Mesendoderm (in vitro differentiated cells): ENCODE results near the gene TAF11L6. TPM values are rescaled to one million over a fixed set of nuclear protein-coding genes. Genes with fewer than 3 reads are reported as not detected.
"Not testable (repeated sequence)": the region's sequence is repeated elsewhere in the genome, so short reads cannot be mapped to it uniquely, and the experiment has no call there.

ENCODE experiments used
- DNase-seq: peaks from one replicate; pipeline ENCODE4 v3.0.0; 2013
- H2AK5ac ChIP-seq: 2 replicates; pipeline ENCODE4 v1.6.1; 2013; ENCODE audit warnings: low read length, inconsistent platforms
- H2BK120ac ChIP-seq: 2 replicates; pipeline ENCODE4 v1.6.1; 2013; ENCODE audit warnings: low read depth, mild to moderate bottlenecking, low read length, moderate library complexity, mixed read lengths
- H2BK15ac ChIP-seq: replicated peaks from 2 replicates; pipeline ENCODE4 v1.6.1; 2013; ENCODE audit warnings: low read depth, mild to moderate bottlenecking, moderate library complexity
- H2BK5ac ChIP-seq: 2 replicates; pipeline ENCODE4 v1.6.1; 2013; ENCODE audit warnings: low read length, inconsistent platforms
- H3K18ac ChIP-seq: 2 replicates; pipeline ENCODE4 v1.6.1; 2013; ENCODE audit warnings: mild to moderate bottlenecking, low read length, mixed read lengths
- H3K23ac ChIP-seq: one replicate; pipeline ENCODE4 v1.6.1; 2013; ENCODE audit warnings: low read length
- H3K27ac ChIP-seq: 2 replicates; pipeline ENCODE4 v1.5.1; 2013; ENCODE audit warnings: low read depth, mild to moderate bottlenecking, inconsistent platforms, low read length, moderate library complexity
- H3K27me3 ChIP-seq: 2 replicates; pipeline ENCODE4 v1.6.1; 2013; ENCODE audit warnings: low read length, control low read depth, mild to moderate bottlenecking, inconsistent platforms; ENCODE audit not compliant: insufficient read depth, poor library complexity
- H3K36me3 ChIP-seq: 2 replicates; pipeline ENCODE4 v1.6.1; 2013; ENCODE audit warnings: low read length, inconsistent platforms; ENCODE audit not compliant: control insufficient read depth, insufficient read depth
- H3K4ac ChIP-seq: one replicate; pipeline ENCODE4 v1.6.1; 2013; ENCODE audit warnings: low read depth, mild to moderate bottlenecking, low read length, moderate library complexity
- H3K4me1 ChIP-seq: 2 replicates; pipeline ENCODE4 v1.6.1; 2013; ENCODE audit warnings: low read depth, low read length, inconsistent platforms; ENCODE audit not compliant: control insufficient read depth
- H3K4me2 ChIP-seq: 2 replicates; pipeline ENCODE4 v1.6.1; 2013; ENCODE audit warnings: low read length
- H3K4me3 ChIP-seq: 2 replicates; pipeline ENCODE4 v1.5.1; 2013; ENCODE audit warnings: mild to moderate bottlenecking, low read length
- H3K56ac ChIP-seq: one replicate; pipeline ENCODE4 v1.6.1; 2013; ENCODE audit warnings: low read length
- H3K79me1 ChIP-seq: 2 replicates; pipeline ENCODE4 v1.6.1; 2013; ENCODE audit warnings: low read length, inconsistent platforms
- H3K79me2 ChIP-seq: 2 replicates; pipeline ENCODE4 v1.6.1; 2013; ENCODE audit warnings: mild to moderate bottlenecking, low read length; ENCODE audit not compliant: control insufficient read depth, insufficient read depth
- H3K9ac ChIP-seq: 2 replicates; pipeline ENCODE4 v1.6.1; 2013; ENCODE audit warnings: low read length, inconsistent platforms
- H4K5ac ChIP-seq: one replicate; pipeline ENCODE4 v1.6.1; 2013; ENCODE audit warnings: low read length
- H4K8ac ChIP-seq: one replicate; pipeline ENCODE4 v1.6.1; 2013; ENCODE audit warnings: low read depth, mild to moderate bottlenecking, control low read depth, low read length, moderate library complexity
- WGBS: extraction: QIAGEN DNeasy Blood & Tissue Kit; methylation state at CpG from one replicate; pipeline ENCODE4 v1.1.7; 2013; ENCODE audit warnings: low lambda C conversion rate, missing lambda C conversion rate; ENCODE audit not compliant: insufficient coverage; ENCODE audit errors: extremely low coverage; 5-methylcytosine and 5-hydroxymethylcytosine counted together
- polyA plus RNA-seq, 2 experiments: library from polyadenylated mRNA; stranded (reverse); fragments of 200-250 nt; gene quantifications; one replicate each; pipeline ENCODE4 v1.2.3, GENCODE V29; 2013

The TAF11L6 gene
- not detected for polyA plus RNA-seq (2013, experiment 1 of 2)
- polyA plus RNA-seq (2013, experiment 2 of 2), result not detected

- not testable (repeated sequence) for H3K79me2 ChIP-seq, H2BK5ac ChIP-seq, H3K9ac ChIP-seq, DNase-seq, H3K27ac ChIP-seq, H4K5ac ChIP-seq, H4K8ac ChIP-seq, H3K4me3 ChIP-seq, H3K79me1 ChIP-seq, H3K4me2 ChIP-seq, H2BK15ac ChIP-seq, H3K23ac ChIP-seq, H2BK120ac ChIP-seq, H3K56ac ChIP-seq, H3K36me3 ChIP-seq, H2AK5ac ChIP-seq, H3K4ac ChIP-seq, H3K27me3 ChIP-seq, H3K18ac ChIP-seq, H3K4me1 ChIP-seq
- no CpG with 5 or more reads among the region's 15 CpGs for WGBS
These were observed at the start of gene TAF11L6 for GRCh38 chr5:17528369-17528768. Gene TAF11L6, plus strand, starts transcription at chr5:17528669.

GRCh38 chr5:17481378-17481777 is 47.1 kb upstream of the TAF11L6 start:
- H2BK5ac ChIP-seq, result no peak overlapping the region
- no peak overlapping the region for H3K9ac ChIP-seq
- no peaks in the 10 kb centered on the region for H3K27me3 ChIP-seq
- DNase-seq, result no peak
- H4K5ac ChIP-seq, result no peak overlapping the region
- H3K4me3 ChIP-seq, result no peak overlapping the region
- no peak overlapping the region for H2BK15ac ChIP-seq
- no peak overlapping the region for H4K8ac ChIP-seq
- no peak overlapping the region for H3K56ac ChIP-seq
- WGBS, result no CpG with 5 or more reads among the region's 4 CpGs
- no peaks in the 10 kb centered on the region for H3K36me3 ChIP-seq
- no peaks in the 10 kb centered on the region for H3K4me1 ChIP-seq
- no peaks in the 10 kb centered on the region for H3K79me2 ChIP-seq
- H3K4me2 ChIP-seq, result no peak overlapping the region
- H3K4ac ChIP-seq, result no peak overlapping the region
- no peak overlapping the region for H2BK120ac ChIP-seq
- H3K23ac ChIP-seq, result no peak overlapping the region
- H3K18ac ChIP-seq, result no peak overlapping the region
- H3K79me1 ChIP-seq, result no peaks in the 10 kb centered on the region
- H2AK5ac ChIP-seq, result no peak overlapping the region
- no peak overlapping the region for H3K27ac ChIP-seq

- Histone ChIP-seq H3K27ac (no peak overlapping the region), H3K4me2 (no peak overlapping the region), H3K79me1 (no peaks in the 10 kb centered on the region)
These were observed 45.7 kb upstream of the TAF11L6 start for GRCh38 chr5:17482790-17483189.

GRCh38 chr5:17486464-17487173 is 41.9 kb upstream of the TAF11L6 start:
- not testable (repeated sequence) for H3K4ac ChIP-seq, DNase-seq, H2BK120ac ChIP-seq, H3K23ac ChIP-seq, H3K9ac ChIP-seq, H3K4me1 ChIP-seq, H3K27ac ChIP-seq, H3K36me3 ChIP-seq, H3K4me3 ChIP-seq, H2AK5ac ChIP-seq, H2BK15ac ChIP-seq, H4K8ac ChIP-seq, H4K5ac ChIP-seq, H3K4me2 ChIP-seq, H3K79me1 ChIP-seq, H2BK5ac ChIP-seq, H3K79me2 ChIP-seq, H3K56ac ChIP-seq, H3K27me3 ChIP-seq, H3K18ac ChIP-seq
- WGBS, result no CpG with 5 or more reads among the region's 10 CpGs

More at GRCh38 chr5:17482790-17483189, 45.7 kb upstream of the TAF11L6 start:
- Histone ChIP-seq H4K8ac (no peak overlapping the region), H2AK5ac (no peak overlapping the region), H3K4ac (no peak overlapping the region), H3K56ac (no peak overlapping the region), H3K4me1 (no peaks in the 10 kb centered on the region), H3K4me3 (no peak overlapping the region), H3K79me2 (no peaks in the 10 kb centered on the region), H3K18ac (no peak overlapping the region), H3K27me3 (no peaks in the 10 kb centered on the region), H3K9ac (no peak overlapping the region), H4K5ac (no peak overlapping the region), H3K23ac (no peak overlapping the region), H2BK120ac (no peak overlapping the region), H2BK5ac (no peak overlapping the region), H2BK15ac (no peak overlapping the region), H3K36me3 (no peaks in the 10 kb centered on the region)
- WGBS, result no CpG with 5 or more reads among the region's 2 CpGs
- no peak for DNase-seq

GRCh38 chr5:17487174-17487512 is 41.3 kb upstream of the TAF11L6 start:
- Histone ChIP-seq H3K27me3 (no peaks in the 10 kb centered on the region), H2AK5ac (no peak overlapping the region), H3K36me3 (no peaks in the 10 kb centered on the region), H3K56ac (no peak overlapping the region), H3K4me1 (no peaks in the 10 kb centered on the region), H3K4me3 (no peak overlapping the region), H3K79me2 (no peaks in the 10 kb centered on the region), H4K5ac (no peak overlapping the region), H3K79me1 (no peaks in the 10 kb centered on the region), H2BK15ac (no peak overlapping the region), H3K23ac (no peak overlapping the region), H3K4ac (no peak overlapping the region), H2BK120ac (no peak overlapping the region), H3K9ac (no peak overlapping the region), H3K4me2 (no peak overlapping the region), H4K8ac (no peak overlapping the region), H2BK5ac (no peak overlapping the region), H3K27ac (no peak overlapping the region), H3K18ac (no peak overlapping the region)
- WGBS, result no CpG with 5 or more reads among the region's 1 CpG
- DNase-seq, result no peak

GRCh38 chr5:17491257-17491656 is 37.2 kb upstream of the TAF11L6 start:
- H3K4me3 ChIP-seq, H3K27me3 ChIP-seq, H2AK5ac ChIP-seq, H3K18ac ChIP-seq, H3K79me2 ChIP-seq, H4K8ac ChIP-seq, H2BK120ac ChIP-seq, H3K36me3 ChIP-seq, DNase-seq, H4K5ac ChIP-seq, H3K27ac ChIP-seq, H3K9ac ChIP-seq, H2BK5ac ChIP-seq, H2BK15ac ChIP-seq, H3K56ac ChIP-seq, H3K79me1 ChIP-seq, H3K4me1 ChIP-seq, H3K4ac ChIP-seq, H3K23ac ChIP-seq, H3K4me2 ChIP-seq: not testable (repeated sequence)
- WGBS, result no CpG with 5 or more reads among the region's 23 CpGs
